HL-60/S4 treated with retinoic acid at 250 ng/mL for 4 days and 3 days (cell line): ENCODE results near the gene RPL38.

Experiments
- in situ Hi-C: fragments of 300-500 bp; cut with MboI; formaldehyde crosslinking; loops from 2 replicates; pipeline ENCODE4 v1.7.0; 2022; ENCODE audit warnings: low sequenced_read_pairs

Gene RPL38

GRCh38 chr17:74220946-74221818 lies 17.7 kb downstream of the RPL38 start:
- in situ Hi-C loops = no loop called here

DNA sequence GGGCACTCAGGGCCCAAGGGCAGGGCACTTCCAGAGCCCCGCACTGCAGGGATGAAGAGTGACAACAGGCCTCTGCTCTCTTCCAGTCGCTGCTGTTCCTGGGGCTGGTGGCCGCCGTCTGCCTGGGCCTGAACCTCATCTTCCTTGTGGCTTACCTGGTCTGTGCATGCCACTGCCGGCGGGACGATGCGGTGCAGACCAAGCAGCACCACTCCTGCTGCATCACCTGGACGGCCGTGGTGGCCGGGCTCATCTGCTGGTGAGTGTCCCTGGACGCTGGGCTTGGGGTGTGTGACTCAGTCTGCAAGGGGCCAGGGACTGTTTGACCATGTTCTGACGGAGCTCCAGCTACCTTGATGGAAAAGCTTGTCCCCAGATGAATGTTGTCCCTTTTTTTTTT lies 18.9 kb downstream of the RPL38 start:
- in situ Hi-C loops = no loop called here

DNA sequence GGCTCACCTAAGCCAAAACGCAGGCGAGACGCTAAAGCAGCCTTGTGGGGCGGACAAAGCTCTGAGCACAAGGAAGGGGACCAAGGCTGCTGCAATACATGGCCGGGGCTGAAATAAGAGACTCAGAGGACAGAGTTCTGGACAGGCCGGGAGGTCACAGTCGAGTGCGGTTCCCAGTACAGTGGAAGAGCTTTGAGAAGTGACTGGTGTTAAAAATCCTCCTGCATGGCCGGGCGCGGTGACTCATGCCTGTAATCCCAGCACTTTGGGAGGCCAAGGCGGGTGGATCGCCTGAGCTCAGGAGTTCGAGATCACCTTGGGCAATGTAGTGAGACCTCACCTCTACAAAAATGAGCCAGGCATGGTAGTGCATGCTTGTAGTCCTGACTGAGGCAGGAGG lies 20.4 kb downstream of the RPL38 start:
- in situ Hi-C loops = no loop called here

DNA sequence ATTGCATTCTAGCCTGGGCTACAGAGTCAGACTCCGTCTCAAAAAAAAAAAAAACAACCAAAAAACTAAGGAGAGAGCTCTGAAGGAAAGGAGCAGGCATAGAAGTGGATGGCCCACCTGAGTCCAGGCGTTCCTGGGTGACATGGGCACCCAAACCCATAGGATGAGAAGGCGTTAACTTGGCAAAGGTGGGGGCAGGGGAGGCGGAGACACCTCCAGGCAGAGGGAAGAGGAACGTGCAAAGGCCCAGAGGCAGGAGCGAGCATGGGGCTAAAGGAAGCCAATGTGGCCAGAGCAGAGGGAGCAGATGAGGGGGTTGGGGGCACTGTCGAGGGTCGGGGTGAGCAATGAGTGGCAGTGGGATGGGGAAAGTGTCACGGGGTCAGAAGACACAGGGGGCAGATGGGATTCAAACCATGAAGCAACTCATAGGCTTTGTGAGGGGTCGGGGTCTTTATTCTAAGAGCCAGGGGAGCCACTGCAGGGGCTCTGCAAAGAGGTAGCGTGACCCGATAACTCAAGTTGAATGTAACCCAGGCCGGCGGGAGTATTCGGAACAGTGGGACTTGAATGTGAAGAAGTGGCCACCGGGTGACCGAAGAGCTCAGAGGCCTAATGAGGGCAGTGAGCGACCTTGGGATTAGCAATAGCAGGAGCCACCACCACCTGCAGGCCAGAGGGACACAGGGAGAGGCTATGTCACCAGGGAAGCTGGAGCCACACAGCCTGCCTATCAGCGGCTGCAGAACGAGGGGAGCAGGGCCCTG lies 21.7 kb downstream of the RPL38 start:
- in situ Hi-C loops = no loop called here

GRCh38 chr17:74226252-74226651 lies 22.8 kb downstream of the RPL38 start:
- in situ Hi-C loops = no loop called here

GRCh38 chr17:74227271-74228080 lies 24.0 kb downstream of the RPL38 start:
- in situ Hi-C loops = no loop called here

DNA sequence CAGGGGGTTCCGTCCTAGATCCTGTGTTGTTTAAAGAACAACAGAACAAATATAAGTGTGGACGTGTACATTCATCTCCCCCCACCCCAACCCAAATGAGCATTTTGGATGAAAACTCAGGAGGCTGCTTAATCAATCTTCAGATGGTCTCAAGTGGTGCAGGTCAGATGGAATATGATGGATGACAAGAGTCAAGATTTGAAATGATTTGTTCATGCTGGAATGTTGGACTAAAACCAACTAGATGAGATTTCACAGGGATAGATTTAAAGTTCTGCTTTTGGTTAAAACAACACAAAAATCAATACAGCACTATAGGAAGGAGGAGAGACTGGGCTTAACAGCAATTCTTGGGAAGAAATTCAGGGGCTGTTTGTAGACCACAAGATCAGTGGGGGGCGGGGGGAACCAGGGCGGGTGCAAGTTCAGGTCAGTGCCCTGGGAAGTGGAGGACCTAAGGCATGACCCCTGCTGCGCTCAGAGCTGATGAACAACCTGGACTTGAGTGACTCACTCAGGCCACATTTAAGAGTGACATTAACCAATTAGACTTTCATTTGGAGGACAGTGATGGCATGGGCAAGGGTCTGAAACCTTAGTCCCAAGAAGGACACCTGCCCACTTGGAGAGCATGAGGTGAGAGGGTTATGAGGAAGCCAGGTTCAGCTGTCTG lies 25.0 kb downstream of the RPL38 start:
- in situ Hi-C loops = no loop called here

DNA sequence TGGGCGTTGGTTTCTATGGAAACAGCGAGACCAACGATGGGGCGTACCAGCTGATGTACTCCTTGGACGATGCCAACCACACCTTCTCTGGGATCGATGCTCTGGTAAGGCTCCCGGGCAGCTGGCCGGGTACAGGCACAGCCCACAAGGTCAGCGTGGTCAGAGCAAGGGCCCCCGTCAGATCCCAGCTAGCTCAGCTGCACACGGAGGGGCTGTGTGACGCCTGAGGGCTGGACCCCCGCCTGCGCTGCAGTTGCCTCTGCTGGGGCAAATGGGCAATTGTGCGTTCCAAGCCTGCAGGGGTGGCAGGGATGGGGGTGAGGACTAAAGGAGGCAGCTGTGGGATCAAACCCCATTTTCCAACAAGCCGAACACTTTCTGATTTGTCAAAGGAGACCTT lies 27.4 kb downstream of the RPL38 start:
- in situ Hi-C loops = no loop called here

GRCh38 chr17:74231928-74232907 lies 28.7 kb downstream of the RPL38 start:
- in situ Hi-C loops = no loop called here

GRCh38 chr17:74233937-74234336 lies 30.5 kb downstream of the RPL38 start:
- in situ Hi-C loops = no loop called here

- in situ Hi-C loops = no loop called here
Observed at GRCh38 chr17:74234486-74234885, 31.0 kb downstream of the RPL38 start.

- in situ Hi-C loops = no loop called here
Observed at GRCh38 chr17:74235040-74235581, 31.6 kb downstream of the RPL38 start.

- in situ Hi-C loops = no loop called here
Observed at GRCh38 chr17:74235911-74236371, 32.5 kb downstream of the RPL38 start.

- in situ Hi-C loops = no loop called here
Observed at GRCh38 chr17:74237321-74237720, 33.8 kb downstream of the RPL38 start.

DNA sequence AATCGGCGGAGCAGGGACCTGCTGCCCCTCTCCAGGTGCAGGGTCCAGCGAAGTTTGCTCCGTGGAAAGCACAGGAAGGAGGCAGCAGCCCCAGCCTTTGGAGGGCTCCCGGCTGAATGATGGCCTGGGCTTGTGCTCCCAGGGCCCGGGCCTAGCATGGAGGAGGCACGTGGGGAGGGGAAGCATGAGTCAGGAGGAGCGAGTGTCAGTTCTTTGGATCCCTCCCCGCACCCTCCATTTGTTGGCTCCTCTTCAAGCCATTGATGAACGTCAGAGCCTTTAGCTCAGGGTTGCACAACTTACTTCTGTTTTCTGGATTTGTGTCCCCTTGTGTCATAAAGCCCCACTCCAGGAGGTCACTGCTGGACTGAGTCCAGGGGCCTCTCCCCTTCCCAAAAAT lies 35.7 kb downstream of the RPL38 start:
- in situ Hi-C loops = no loop called here

- in situ Hi-C loops = no loop called here
Observed at GRCh38 chr17:74240618-74241205, 37.2 kb downstream of the RPL38 start.

- in situ Hi-C loops = no loop called here
Observed at GRCh38 chr17:74241431-74241830, 38.0 kb downstream of the RPL38 start.

DNA sequence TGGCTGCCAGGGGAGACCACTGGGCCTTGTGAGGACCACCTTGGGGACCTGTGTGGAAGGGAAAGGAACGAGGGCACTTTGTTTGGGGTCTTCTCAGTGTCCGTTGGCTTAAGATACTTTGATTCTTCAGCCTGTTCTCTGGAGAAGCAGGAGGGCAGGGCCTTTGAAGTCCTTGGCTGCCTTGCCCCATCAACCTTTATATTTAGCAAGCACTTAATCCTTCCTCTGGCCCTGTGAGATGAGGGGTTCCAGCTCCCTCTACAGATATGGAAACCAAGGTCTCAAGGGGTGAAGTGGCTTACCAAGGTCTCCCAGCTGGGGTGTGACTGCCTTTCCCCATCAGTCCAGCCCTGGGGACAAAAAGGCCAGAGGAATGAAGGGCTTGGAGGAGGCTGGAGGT lies 38.4 kb downstream of the RPL38 start:
- in situ Hi-C loops = no loop called here
